MM.1S (cell line): Measurements from ENCODE around the gene FGF14.

ENCODE experiments used
- EZH2phosphoT487 ChIP-seq: fragments of 300-600 bp; sonication (generic); IDR thresholded peaks from 2 replicates; pipeline ENCODE4 v1.6.1; 2018; ENCODE audit warnings: antibody characterized with exemption, low read length
- TF ChIP-seq, protein P1 (sequence below): fragments of 300-600 bp; sonication (generic); IDR thresholded peaks from 2 replicates; pipeline ENCODE4 v1.5.1; 2016; ENCODE audit warnings: antibody characterized with exemption, low read length, mixed read lengths

DNA sequence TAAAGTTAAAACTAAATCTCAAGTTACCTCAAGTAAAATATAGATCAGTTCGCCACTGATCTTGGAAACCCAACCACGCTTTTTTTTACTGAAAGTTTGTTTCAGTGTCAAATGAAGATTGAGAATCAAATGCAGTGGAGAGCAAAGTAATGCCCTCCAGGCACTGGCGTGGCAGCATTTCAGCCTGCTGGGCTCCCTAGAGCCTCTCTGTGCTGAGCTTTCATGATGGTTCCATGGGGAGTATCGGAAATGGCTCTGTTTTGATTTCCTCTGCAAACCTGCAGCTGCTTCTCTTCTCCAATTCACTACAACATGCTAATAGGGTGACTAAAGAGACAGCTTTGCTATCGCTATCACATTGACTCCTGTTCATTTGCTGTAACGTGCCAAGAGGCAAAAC, 141.6 kb downstream of the FGF14 start:
- no peak for TF ChIP-seq EZH2phosphoT487
- TF ChIP-seq, protein P1, sequence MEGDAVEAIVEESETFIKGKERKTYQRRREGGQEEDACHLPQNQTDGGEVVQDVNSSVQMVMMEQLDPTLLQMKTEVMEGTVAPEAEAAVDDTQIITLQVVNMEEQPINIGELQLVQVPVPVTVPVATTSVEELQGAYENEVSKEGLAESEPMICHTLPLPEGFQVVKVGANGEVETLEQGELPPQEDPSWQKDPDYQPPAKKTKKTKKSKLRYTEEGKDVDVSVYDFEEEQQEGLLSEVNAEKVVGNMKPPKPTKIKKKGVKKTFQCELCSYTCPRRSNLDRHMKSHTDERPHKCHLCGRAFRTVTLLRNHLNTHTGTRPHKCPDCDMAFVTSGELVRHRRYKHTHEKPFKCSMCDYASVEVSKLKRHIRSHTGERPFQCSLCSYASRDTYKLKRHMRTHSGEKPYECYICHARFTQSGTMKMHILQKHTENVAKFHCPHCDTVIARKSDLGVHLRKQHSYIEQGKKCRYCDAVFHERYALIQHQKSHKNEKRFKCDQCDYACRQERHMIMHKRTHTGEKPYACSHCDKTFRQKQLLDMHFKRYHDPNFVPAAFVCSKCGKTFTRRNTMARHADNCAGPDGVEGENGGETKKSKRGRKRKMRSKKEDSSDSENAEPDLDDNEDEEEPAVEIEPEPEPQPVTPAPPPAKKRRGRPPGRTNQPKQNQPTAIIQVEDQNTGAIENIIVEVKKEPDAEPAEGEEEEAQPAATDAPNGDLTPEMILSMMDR: no peak
